GM18873 (cell line): ENCODE measurements around the gene SSB.
"Not testable (repeated sequence)": the region's sequence is repeated elsewhere in the genome, so short reads cannot be mapped to it uniquely, and the experiment has no call there.

Experiments used
- ATAC-seq: cut with Tn5 transposase; IDR thresholded peaks from one replicate; pipeline ENCODE4 v1.9.1; 2021; ENCODE audit warnings: mild to moderate bottlenecking, moderate library complexity, moderate number of reproducible peaks; ENCODE audit not compliant: unreplicated experiment, low FRiP score

SSB gene

GRCh38 chr2:169781249-169782013 lies 17.2 kb upstream of the SSB start:
- ATAC-seq = no peak

DNA sequence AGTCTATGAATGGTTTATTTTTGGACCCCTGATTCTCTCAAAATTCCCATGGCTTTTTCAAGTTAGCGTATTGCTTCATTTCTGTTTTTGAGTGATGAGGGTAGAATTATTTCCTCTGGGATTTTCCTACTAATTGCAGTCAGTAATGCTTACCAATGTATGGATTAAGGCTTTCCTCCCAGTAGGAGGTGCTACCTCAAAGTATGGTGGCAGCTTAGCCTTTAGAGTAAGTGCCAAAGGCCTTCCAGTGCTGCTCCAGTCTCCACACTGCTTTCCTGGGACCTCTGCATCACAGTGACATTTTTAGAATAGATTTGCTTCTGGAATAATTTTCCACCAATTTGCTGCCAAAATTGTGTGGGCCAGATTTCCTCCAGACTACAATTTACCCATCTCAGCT lies 16.2 kb upstream of the SSB start:
- ATAC-seq = no peak

- no peak for ATAC-seq
These were observed 8.1 kb upstream of the SSB start for GRCh38 chr2:169790581-169790980.

GRCh38 chr2:169795181-169795580 lies 3.5 kb upstream of the SSB start:
- no peak for ATAC-seq

DNA sequence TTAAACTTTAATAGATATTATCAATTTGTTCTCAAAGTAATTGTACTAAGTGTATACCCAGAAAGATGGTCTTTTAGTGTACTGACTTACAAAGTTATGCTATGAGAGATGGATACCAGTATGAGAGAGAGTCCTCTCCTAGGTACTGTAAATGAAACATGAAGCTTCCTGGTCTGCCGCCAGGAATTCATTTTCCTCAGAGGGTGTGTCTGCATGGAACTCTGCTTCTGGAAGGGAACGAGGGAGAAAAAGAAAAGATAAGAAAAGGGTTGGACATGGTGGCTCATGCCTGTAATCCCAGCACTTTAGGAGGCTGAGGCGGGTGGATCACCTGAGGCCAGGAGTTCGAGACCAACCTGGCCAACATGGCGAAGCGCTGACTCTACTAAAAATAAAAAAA lies 2.2 kb upstream of the SSB start:
- ATAC-seq = no peak

DNA sequence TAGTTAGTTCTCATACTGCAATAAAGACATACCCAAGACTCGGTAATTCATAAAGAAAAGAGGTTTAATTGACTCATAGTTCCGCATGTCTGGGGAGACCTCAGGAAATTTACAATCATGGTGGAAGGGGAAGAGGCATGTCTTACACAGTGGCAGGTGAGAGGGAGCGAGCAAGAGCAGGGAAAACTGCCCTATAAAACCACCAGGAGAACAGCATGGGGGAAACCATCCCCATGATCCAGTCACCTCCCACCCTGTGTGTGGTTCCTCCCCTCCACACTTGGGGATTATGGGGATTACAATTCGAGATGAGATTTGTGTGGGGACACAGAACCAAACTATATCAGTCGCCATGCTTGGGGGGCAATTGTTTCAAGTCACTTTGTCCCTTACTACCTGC lies 1.1 kb upstream of the SSB start:
- no peak for ATAC-seq

- ATAC-seq = no peak
These were observed 314 bp upstream of the SSB start for GRCh38 chr2:169798397-169798717.

DNA sequence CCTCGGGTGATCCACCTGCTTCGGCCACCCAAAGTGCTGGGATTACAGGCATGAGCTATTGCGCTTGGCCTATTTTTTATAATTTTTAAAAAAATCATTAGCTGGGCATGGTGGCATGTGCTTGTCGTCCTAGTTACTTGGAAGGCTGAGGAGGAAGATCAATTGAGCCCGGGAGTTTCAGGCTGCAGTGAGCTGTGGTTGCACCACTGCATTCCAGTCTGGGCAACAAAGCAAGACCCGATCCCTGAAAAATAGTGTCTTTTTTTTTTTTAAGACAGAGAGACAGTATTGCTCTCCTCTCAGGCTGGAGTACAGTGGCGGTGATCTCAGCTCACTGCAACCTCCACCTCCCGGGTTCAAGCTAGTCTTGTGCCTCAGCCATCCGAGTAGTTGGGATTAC lies 4.8 kb downstream of the SSB start:
- ATAC-seq = no peak

GRCh38 chr2:169806586-169806985 lies 7.9 kb downstream of the SSB start:
- no peak for ATAC-seq

- ATAC-seq = no peak
These were observed 9.6 kb downstream of the SSB start for GRCh38 chr2:169808221-169808620.

DNA sequence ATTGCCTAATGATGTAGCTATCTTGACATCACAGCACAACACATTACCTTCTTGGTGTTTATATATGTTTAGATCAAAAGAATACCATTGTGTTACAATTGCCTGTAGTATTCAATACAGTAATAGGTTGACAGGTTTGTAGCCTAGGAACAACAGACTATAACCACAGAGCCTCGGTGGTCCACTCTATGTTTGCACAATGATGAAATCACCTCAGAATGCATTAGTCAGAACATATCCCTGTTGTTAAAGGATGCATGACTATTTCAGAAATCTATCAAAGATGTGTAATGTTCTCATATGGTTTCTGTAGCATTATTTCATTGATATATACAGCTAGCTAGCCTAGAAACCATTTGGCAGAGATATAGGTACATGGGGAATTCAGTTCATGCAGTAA lies 17.2 kb downstream of the SSB start:
- no peak for ATAC-seq

GRCh38 chr2:169816961-169817360 lies 18.3 kb downstream of the SSB start:
- ATAC-seq = not testable (repeated sequence)

GRCh38 chr2:169817369-169817768 lies 18.7 kb downstream of the SSB start:
- ATAC-seq = not testable (repeated sequence)

DNA sequence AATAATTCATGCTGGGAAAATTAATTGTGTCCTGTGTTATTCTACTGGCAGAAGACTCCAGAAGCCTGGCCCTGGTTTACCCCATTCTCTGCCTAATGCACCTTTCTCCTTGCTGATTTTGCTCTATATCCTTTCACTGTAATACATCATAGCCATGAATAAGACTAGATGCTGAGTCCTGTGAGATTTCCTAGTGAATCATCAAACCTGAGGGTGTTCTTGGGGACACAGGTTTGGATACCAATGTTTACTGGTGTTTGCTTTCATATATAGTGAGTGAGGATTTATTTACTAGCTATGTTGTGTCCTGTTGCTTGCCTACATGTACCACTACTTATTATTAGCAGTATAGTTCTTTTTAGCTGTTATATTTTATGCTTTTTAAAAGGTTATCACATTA lies 19.6 kb downstream of the SSB start:
- no peak for ATAC-seq

DNA sequence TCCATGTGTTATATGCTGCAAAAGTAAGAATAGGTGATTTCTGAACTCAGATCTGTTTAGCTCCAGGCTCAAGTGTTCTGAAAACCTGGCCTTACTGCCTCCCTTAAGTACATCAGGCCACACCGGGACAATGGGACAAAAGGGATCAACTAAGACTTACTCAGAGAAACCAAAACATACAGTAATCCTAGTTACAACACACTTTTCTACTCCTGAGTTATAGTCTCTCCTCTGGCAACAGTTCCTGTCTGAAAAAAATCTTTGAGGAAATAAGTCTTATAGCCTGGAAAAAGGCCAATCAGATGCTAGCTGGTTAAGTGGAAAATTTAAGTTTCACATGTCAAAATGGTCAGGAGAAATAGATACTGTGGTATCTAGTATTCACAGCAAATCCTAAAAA lies 20.4 kb downstream of the SSB start:
- ATAC-seq = no peak

DNA sequence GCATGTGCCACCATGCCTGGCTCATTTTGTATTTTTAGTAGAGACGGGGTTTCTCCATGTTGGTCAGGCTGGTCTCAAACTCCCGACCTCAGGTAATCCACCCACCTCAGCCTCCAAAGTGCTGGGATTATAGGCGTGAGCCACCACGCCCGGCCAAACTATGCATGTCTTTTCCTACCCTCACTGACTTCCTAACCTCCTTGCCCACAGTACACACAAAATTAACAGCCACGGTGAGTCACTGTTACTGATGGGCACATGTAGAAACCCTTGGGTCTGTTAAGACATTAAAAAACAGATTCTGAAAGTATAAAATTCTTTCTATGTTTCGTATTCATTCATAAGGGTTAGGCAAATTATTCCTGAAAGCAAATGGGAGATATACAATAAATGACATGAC lies 21.4 kb downstream of the SSB start:
- ATAC-seq = not testable (repeated sequence)

DNA sequence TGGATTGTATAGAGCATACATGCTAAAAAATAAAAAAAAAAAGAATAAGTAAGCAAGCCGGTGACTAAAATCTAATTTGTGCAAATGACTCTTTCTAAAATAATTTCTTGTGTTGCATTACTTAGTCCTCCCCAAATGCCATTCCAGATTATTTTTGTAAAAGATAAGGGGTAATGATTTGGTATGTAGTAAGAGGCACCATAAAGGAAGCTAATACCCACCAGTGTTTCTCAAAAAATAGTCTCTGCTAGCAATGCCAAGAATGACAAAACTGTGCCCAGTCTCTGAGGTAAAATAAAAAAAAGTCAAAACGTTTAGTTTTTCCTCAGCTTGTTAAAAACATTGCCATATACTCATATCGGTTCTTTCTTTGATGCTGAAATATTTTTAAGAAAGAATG lies 23.4 kb downstream of the SSB start:
- no peak for ATAC-seq

GRCh38 chr2:169822785-169823392 lies 24.2 kb downstream of the SSB start:
- ATAC-seq = no peak

DNA sequence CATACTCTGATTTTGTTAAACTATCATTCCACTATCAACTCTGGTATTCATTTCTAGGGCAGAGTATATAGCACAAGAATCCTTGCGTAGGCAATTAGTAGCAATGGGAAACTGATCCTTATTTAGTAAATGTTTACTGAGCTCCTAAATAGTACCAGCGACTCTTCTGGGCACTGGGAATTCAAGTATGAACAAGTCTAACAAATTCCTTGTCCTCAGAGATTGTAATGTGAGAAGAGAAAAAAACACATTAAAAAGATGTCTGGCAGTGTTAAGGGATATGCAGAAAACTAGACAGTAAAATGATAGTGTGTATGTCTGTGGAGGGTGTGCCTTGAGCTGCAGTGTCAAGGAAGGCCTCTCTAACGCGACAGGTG lies 25.3 kb downstream of the SSB start:
- ATAC-seq = no peak

- ATAC-seq = peak; percentile 46
These were observed 26.0 kb downstream of the SSB start, which contains the start of gene METTL5 for GRCh38 chr2:169824373-169825333. Gene METTL5, minus strand, starts transcription at chr2:169824905. Its CDS starts 308 bp downstream, at chr2:169824597.
